Measurements from ENCODE around the gene POLD3. TPM values are rescaled to one million over a fixed set of nuclear protein-coding genes. Genes with fewer than 3 reads are reported as not detected.

The POLD3 gene
- total RNA-seq, 4 donors from 2014 or later: 9.1 to 18.7 (median 12.4) TPM

- WGBS, 2 donors (ENCODE audit: low coverage in 1 of 2): no CpG with 5 or more reads among the region's 3 CpGs
- Histone ChIP-seq H3K4me3 (no peak overlapping the region), H3K36me3 (no peaks in the 10 kb centered on the region), H3K27ac (no peak overlapping the region), H3K27me3 (no peaks in the 10 kb centered on the region), H3K4me1 (peaks cover 0 to 62% (median 12%) of the 10 kb centered on the region in 3 donors), H3K9me3 (no peaks in the 10 kb centered on the region)
- ATAC-seq: no peak
- TF ChIP-seq POLR2A (IDR thresholded peaks at IDR 0.05) (no peak), EP300 (IDR thresholded peaks at IDR 0.05) (no peak), POLR2AphosphoS5 (IDR thresholded peaks at IDR 0.05) (no peak)
- TF ChIP-seq, protein P1, sequence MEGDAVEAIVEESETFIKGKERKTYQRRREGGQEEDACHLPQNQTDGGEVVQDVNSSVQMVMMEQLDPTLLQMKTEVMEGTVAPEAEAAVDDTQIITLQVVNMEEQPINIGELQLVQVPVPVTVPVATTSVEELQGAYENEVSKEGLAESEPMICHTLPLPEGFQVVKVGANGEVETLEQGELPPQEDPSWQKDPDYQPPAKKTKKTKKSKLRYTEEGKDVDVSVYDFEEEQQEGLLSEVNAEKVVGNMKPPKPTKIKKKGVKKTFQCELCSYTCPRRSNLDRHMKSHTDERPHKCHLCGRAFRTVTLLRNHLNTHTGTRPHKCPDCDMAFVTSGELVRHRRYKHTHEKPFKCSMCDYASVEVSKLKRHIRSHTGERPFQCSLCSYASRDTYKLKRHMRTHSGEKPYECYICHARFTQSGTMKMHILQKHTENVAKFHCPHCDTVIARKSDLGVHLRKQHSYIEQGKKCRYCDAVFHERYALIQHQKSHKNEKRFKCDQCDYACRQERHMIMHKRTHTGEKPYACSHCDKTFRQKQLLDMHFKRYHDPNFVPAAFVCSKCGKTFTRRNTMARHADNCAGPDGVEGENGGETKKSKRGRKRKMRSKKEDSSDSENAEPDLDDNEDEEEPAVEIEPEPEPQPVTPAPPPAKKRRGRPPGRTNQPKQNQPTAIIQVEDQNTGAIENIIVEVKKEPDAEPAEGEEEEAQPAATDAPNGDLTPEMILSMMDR (IDR thresholded peaks at IDR 0.05): no peak
These were observed 87.1 kb downstream of the POLD3 start for GRCh38 chr11:74679513-74679865.

DNA sequence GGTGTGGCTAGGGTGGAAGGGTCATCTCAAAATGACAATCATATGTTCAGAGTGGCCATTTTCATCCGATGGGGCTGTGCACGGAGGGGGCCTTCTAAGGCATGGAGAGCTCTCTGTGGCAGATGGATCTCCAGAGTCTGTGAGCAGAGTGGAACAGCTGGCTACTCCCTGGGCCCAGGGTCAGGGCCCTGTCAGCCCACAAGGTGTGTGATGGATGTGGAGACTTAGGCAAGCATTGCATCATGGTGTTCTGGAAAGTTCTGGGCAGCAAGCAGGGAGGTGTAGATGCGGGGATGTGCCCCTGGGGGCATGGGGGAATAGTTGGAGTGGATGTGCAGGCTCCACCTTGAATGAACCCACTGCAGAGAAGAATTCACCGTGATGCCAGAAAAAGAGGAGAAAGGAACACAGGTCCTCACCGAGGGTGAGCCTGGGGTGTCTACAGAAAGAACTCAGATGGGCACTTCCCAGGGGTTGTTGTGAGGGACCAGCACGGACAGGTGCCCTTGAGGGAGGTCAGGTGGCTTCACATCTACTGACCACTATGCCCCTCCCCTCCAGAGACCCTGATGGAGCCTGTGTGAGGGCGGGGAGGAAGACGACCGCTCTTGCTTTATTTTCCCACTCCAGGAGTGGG lies 87.8 kb downstream of the POLD3 start:
- no peak overlapping the region for H3K4me3 ChIP-seq
- 92 to 100% methylated on average over 2 to 6 of the region's 9 CpGs for WGBS, 2 donors (ENCODE audit: low coverage in 1 of 2)
- H3K9me3 ChIP-seq: no peaks in the 10 kb centered on the region
- H3K36me3 ChIP-seq: no peaks in the 10 kb centered on the region
- no peak overlapping the region for H3K27ac ChIP-seq
- ATAC-seq: no peak
- peak; percentile 42 for TF ChIP-seq POLR2AphosphoS5 (IDR thresholded peaks at IDR 0.05)
- TF ChIP-seq, protein P1 (IDR thresholded peaks at IDR 0.05): no peak
- peaks cover 0 to 64% (median 12%) of the 10 kb centered on the region in 3 donors for H3K4me1 ChIP-seq
- H3K27me3 ChIP-seq: no peaks in the 10 kb centered on the region

DNA sequence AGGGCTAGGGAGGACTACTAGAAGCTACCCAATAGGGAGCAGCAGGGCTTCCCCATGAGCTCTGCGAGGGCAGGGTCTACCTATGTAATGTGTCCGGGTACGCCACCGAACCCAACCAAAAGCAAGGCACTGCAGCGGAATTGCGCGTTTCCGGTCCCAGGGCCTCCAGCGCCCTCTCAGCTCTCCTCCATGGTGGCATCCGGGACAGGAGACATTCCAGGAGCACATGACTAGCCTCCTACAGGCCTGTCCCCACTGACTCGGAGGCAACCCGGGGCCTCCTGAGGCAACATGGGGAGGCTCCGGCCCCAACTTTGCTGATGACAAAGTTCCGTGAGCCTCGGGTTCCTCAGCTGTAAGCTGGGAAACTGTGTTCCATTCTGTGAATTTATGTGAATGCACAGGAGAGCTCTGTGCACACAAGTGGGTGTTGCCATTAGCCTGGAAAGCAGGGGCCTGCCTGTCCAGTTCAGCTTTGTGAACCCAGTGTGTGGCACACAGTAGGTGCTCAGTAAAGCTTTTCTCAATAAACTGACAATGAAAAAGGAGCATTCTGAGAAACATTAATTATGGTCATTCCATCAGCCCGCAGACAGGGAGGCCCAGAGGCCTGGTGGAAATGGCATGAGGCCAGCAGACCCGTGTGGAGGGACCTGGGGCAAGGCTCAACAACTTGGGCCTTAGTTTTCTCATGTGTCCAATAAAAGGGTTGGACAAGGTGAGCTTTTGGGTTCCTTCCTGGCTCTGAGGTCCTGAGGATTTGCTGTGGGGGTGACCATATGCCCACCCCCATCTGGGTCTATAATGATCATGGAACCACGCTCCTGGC lies 88.5 kb downstream of the POLD3 start:
- Histone ChIP-seq H3K36me3 (no peaks in the 10 kb centered on the region), H3K27me3 (no peaks in the 10 kb centered on the region), H3K4me1 (peaks cover 0 to 64% (median 12%) of the 10 kb centered on the region in 3 donors), H3K4me3 (no peak overlapping the region), H3K9me3 (no peaks in the 10 kb centered on the region), H3K27ac (peak overlapping the region in 3 of 4 donors; percentile 74 to 80 (median 77))
- TF ChIP-seq, protein P1 (IDR thresholded peaks at IDR 0.05): no peak
- no peak for TF ChIP-seq POLR2A (IDR thresholded peaks at IDR 0.05)
- TF ChIP-seq POLR2AphosphoS5 (IDR thresholded peaks at IDR 0.05): no peak
- no peak for TF ChIP-seq EP300 (IDR thresholded peaks at IDR 0.05)
- no peak for ATAC-seq
- 48 to 86% methylated on average over 1 to 3 of the region's 18 CpGs for WGBS, 2 donors (ENCODE audit: low coverage in 1 of 2)

DNA sequence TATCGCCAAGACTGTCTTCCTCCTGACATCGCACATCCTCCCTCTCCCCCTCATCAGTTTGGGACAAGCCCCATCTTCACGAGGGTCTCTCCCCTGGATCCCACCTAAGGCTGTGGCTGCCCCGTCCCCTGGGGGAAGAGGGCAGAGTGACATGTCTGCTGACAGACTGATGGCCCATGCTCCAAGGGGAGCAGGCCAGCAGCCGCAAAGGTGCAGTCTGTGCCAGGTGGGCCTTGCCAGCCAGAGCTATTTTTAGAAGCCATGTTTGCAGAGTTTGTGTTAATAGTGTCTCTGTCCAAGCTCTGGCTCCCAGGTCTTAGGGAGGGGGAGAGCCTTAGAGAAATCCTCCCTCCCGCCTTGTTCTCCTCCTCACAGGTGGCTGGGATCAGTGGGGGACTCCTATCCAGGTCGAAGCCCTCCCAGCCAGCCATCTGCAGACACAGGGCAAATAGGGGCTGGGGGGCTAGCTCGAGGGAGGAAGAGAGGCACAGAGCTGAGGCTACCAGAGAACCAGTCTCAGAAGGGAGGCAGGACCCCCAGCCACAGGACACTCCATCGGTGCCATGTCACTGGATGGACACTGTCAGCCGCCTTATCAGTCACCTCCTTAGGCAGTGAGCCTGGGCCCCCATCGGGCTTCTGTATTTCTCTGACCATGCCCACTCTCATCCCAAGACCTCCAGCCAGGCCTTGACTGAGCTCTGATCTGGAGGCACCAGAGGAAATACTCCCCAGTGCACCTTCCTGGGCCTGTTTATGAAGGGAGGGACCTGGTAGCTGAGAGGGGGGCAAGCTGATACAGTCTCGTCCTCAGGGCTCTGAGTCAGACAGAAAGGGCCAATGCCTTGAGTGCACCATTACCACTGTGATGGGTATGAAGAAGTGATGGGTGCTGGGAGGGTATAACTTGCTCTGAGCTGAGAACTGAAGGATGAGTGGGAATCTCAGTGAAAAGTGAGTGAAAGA lies 89.6 kb downstream of the POLD3 start:
- peak; percentile 63 for ATAC-seq
- no peaks in the 10 kb centered on the region for H3K36me3 ChIP-seq
- no peak overlapping the region for H3K4me3 ChIP-seq
- no peaks in the 10 kb centered on the region for H3K27me3 ChIP-seq
- H3K4me1 ChIP-seq: peaks cover 0 to 64% (median 12%) of the 10 kb centered on the region in 3 donors
- 71% methylated on average over 5 of the region's 12 CpGs; no CpG with 5 or more reads in 1 of the 2 donors for WGBS, 2 donors (ENCODE audit: low coverage in 1 of 2)
- H3K27ac ChIP-seq: peak overlapping the region in 3 of 4 donors; percentile 74 to 80 (median 77)
- peak; percentile 35 for TF ChIP-seq POLR2AphosphoS5 (IDR thresholded peaks at IDR 0.05)
- TF ChIP-seq EP300 (IDR thresholded peaks at IDR 0.05): no peak
- H3K9me3 ChIP-seq: no peaks in the 10 kb centered on the region

Data from gastroesophageal sphincter (tissue), 4 donors.